OCI-LY1 (cell line): ENCODE results near the gene ELL2.

Experiments used
- EZH2 ChIP-seq: fragments of 200-600 bp; sonication (generic), shearing (Covaris generic); IDR thresholded peaks from 2 replicates; pipeline ENCODE4 v1.8.0; 2017; ENCODE audit warnings: borderline replicate concordance, mixed run types, mild to moderate bottlenecking, antibody characterized with exemption, low read length, moderate library complexity, mixed read lengths
- TF ChIP-seq, protein P1 (sequence below): fragments of 200-600 bp; sonication (generic), shearing (Covaris generic); IDR thresholded peaks from 2 replicates; pipeline ENCODE4 v1.5.1; 2017; ENCODE audit warnings: mild to moderate bottlenecking, antibody characterized with exemption, low read length, moderate library complexity, mixed read lengths

DNA sequence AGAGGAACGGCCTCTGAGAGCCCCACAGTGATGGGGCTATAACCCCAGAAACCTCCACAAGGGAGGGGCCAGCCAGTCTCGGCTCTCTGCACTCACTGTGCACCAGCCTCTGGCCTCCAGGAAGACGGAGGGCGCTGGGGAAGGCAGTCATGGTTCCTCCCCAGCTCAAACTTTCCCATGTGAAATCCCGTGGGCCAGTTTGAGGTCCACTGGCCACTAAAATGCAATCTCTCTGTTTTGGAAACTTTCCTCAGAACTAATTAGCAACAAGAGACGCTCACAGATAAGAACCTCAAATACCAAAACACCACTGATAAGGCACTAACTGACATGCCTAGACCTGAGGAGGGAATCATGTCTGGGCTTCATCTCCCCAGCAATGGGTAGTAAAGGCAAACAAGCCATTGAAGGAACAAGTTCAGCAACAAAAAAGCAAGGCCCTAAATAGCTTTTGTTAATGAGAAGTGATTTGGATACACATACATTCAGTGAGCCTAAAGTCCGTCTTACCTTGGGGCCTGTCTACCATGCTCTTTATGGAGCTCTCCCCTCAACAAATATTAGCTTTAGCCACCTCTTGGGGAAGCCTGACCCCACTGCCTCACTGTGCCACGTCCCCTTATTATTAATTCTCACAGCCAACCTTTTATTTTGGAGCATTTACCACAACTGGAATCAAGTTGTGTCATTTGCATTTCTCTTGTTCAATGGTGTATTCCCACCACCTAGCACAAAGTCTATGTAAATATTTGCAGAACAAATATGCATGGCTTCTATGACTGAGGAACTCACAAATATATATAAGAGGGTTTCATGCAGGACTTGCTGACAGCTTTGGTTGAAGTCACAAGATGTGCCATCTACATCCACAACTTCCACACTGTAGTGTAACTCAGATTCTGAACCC lies 83.0 kb downstream of the ELL2 start:
- TF ChIP-seq, protein P1, sequence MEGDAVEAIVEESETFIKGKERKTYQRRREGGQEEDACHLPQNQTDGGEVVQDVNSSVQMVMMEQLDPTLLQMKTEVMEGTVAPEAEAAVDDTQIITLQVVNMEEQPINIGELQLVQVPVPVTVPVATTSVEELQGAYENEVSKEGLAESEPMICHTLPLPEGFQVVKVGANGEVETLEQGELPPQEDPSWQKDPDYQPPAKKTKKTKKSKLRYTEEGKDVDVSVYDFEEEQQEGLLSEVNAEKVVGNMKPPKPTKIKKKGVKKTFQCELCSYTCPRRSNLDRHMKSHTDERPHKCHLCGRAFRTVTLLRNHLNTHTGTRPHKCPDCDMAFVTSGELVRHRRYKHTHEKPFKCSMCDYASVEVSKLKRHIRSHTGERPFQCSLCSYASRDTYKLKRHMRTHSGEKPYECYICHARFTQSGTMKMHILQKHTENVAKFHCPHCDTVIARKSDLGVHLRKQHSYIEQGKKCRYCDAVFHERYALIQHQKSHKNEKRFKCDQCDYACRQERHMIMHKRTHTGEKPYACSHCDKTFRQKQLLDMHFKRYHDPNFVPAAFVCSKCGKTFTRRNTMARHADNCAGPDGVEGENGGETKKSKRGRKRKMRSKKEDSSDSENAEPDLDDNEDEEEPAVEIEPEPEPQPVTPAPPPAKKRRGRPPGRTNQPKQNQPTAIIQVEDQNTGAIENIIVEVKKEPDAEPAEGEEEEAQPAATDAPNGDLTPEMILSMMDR: no peak
- no peak for TF ChIP-seq EZH2
